Activated naive CD4-positive, alpha-beta T cell treated with anti-CD3 and anti-CD28 coated beads, Interleukin-2, amount 50 U/mL, for 16 hours (primary cell): ENCODE data around the gene PHF24.

Source experiments
- DNase-seq: peaks from one replicate; pipeline ENCODE4 v3.0.0-alpha.2; 2020

Gene PHF24

GRCh38 chr9:34984049-34984448, 26.0 kb downstream of the PHF24 start:
- peak; percentile 38 for DNase-seq

- peak; percentile 50 for DNase-seq
Measured at GRCh38 chr9:34985311-34985899, 27.3 kb downstream of the PHF24 start.

- peak; percentile 58 for DNase-seq
Measured at GRCh38 chr9:34986540-34987047, 28.5 kb downstream of the PHF24 start.

GRCh38 chr9:34987160-34987901, 29.2 kb downstream of the PHF24 start:
- no peak for DNase-seq

GRCh38 chr9:34988218-34989002, 30.3 kb downstream of the PHF24 start:
- DNase-seq: peak; percentile 35

- peak; percentile 97 for DNase-seq
Measured at GRCh38 chr9:34989003-34989945, 31.2 kb downstream of the PHF24 start, which contains the start of gene DNAJB5. DNAJB5 (plus strand) TSS chr9:34989745; CDS start chr9:34990631, 886 bp downstream.

GRCh38 chr9:34989946-34990635, 32.0 kb downstream of the PHF24 start:
- peak; percentile 49 for DNase-seq

GRCh38 chr9:34990908-34991606, 33.0 kb downstream of the PHF24 start:
- no peak for DNase-seq

- DNase-seq: peak; percentile 35
Measured at GRCh38 chr9:34991607-34992375, 33.7 kb downstream of the PHF24 start.

GRCh38 chr9:34992376-34992951, 34.4 kb downstream of the PHF24 start:
- DNase-seq: peak; percentile 78

GRCh38 chr9:34993502-34994259, 35.6 kb downstream of the PHF24 start:
- peak; percentile 25 for DNase-seq

- DNase-seq: no peak
Measured at GRCh38 chr9:34994260-34994899, 36.3 kb downstream of the PHF24 start.

- no peak for DNase-seq
Measured at GRCh38 chr9:34994900-34995669, 37.0 kb downstream of the PHF24 start.

- no peak for DNase-seq
Measured at GRCh38 chr9:34995670-34996060, 37.6 kb downstream of the PHF24 start.

- DNase-seq: no peak
Measured at GRCh38 chr9:34996181-34996904, 38.3 kb downstream of the PHF24 start.

- no peak for DNase-seq
Measured at GRCh38 chr9:34996905-34997279, 38.8 kb downstream of the PHF24 start.

- no peak for DNase-seq
Measured at GRCh38 chr9:34997379-34997781, 39.3 kb downstream of the PHF24 start.
